ENCODE data around the gene PRM1. TPM values are rescaled to one million over a fixed set of nuclear protein-coding genes. Genes with fewer than 3 reads are reported as not detected.
"Not testable (repeated sequence)": the region's sequence is repeated elsewhere in the genome, so short reads cannot be mapped to it uniquely, and the experiment has no call there.

PRM1 gene
- total RNA-seq, 2 experiments from 2014 or later, result not detected

- ChIA-PET POLR2A (no interaction called here), CTCF (interaction anchor here (4.6 kb wide), 1 partner anchor 10 kb away, joined by 28 read pairs; no protein-coding TSS in a partner anchor)
- Mint-ChIP-seq H3K4me1 (peaks cover 58% of the 10 kb centered on the region), H3K9me3 (no peaks in the 10 kb centered on the region), H3K36me3 (ENCODE audit: low read depth) (no peaks in the 10 kb centered on the region), H3K4me3 (no peak overlapping the region), H3K27ac (no peak overlapping the region), H3K27me3 (no peaks in the 10 kb centered on the region)
- DNase-seq, result no peak
Measured at GRCh38 chr16:11300560-11300892, 19.4 kb upstream of the PRM1 start.

- DNase-seq, result no peak
- peaks cover 63% of the 10 kb centered on the region for H3K4me1 Mint-ChIP-seq
- POLR2A ChIA-PET, result no interaction called here
- H3K27me3 Mint-ChIP-seq, result no peaks in the 10 kb centered on the region
- H3K9me3 Mint-ChIP-seq, result no peaks in the 10 kb centered on the region
- CTCF ChIA-PET, result interaction anchor here (4.6 kb wide), 1 partner anchor 10 kb away, joined by 28 read pairs; no protein-coding TSS in a partner anchor
- H3K36me3 Mint-ChIP-seq (ENCODE audit: low read depth), result no peaks in the 10 kb centered on the region
- no peak overlapping the region for H3K4me3 Mint-ChIP-seq
- H3K27ac Mint-ChIP-seq, result peak overlapping the region; percentile 54
Measured at GRCh38 chr16:11299865-11300559, 18.9 kb upstream of the PRM1 start.

- POLR2A ChIA-PET; H3K4me3 Mint-ChIP-seq; H3K27me3 Mint-ChIP-seq; H3K9me3 Mint-ChIP-seq; H3K36me3 Mint-ChIP-seq (ENCODE audit: low read depth): not testable (repeated sequence)
- DNase-seq, result peak; percentile 36
- H3K27ac Mint-ChIP-seq, result peak overlapping the region; percentile 71
- CTCF ChIA-PET, result interaction anchor here (0.9 to 4.6 kb wide), 5 partner anchors 11 to 420 kb away, joined by 3 to 28 read pairs (median 3); no protein-coding TSS in a partner anchor
- H3K4me1 Mint-ChIP-seq, result peaks cover 71% of the 10 kb centered on the region
Measured at GRCh38 chr16:11298950-11299547, 17.9 kb upstream of the PRM1 start.

- peaks cover 76% of the 10 kb centered on the region for H3K4me1 Mint-ChIP-seq
- CTCF ChIA-PET, result interaction anchor here (0.6 to 4.6 kb wide), 9 partner anchors 9 to 420 kb away, joined by 3 to 28 read pairs (median 4); no protein-coding TSS in a partner anchor
- H3K4me3 Mint-ChIP-seq, result peak overlapping the region; percentile 51
Measured at GRCh38 chr16:11298143-11298900, 17.2 kb upstream of the PRM1 start.

GRCh38 chr16:11297492-11298142 lies 16.5 kb upstream of the PRM1 start:
- peak overlapping the region; percentile 94 for H3K27ac Mint-ChIP-seq
- CTCF ChIA-PET, result interaction anchor here (0.7 to 4.6 kb wide), 9 partner anchors 9 to 334 kb away, joined by 3 to 28 read pairs (median 4); no protein-coding TSS in a partner anchor
- POLR2A ChIA-PET, result interaction anchor here (0.5 to 1.2 kb wide), 2 partner anchors 11 to 16 kb away, joined by 3 to 10 read pairs; no protein-coding TSS in a partner anchor
- H3K36me3 Mint-ChIP-seq (ENCODE audit: low read depth), result no peaks in the 10 kb centered on the region
- H3K4me1 Mint-ChIP-seq, result peaks cover 77% of the 10 kb centered on the region
- peak overlapping the region; percentile 51 for H3K4me3 Mint-ChIP-seq
- DNase-seq, result peak; percentile 90
- no peaks in the 10 kb centered on the region for H3K9me3 Mint-ChIP-seq
- peaks cover 2% of the 10 kb centered on the region for H3K27me3 Mint-ChIP-seq

More at GRCh38 chr16:11298143-11298900, 17.2 kb upstream of the PRM1 start:
- DNase-seq, result no peak
- Mint-ChIP-seq H3K9me3 (no peaks in the 10 kb centered on the region), H3K27ac (peak overlapping the region; percentile 94), H3K27me3 (peaks cover 2% of the 10 kb centered on the region), H3K36me3 (ENCODE audit: low read depth) (no peaks in the 10 kb centered on the region)
- POLR2A ChIA-PET, result interaction anchor here (1.2 kb wide), 1 partner anchor 11 kb away, joined by 3 read pairs; no protein-coding TSS in a partner anchor

GRCh38 chr16:11296706-11297491 lies 15.8 kb upstream of the PRM1 start:
- Mint-ChIP-seq H3K36me3 (ENCODE audit: low read depth) (no peaks in the 10 kb centered on the region), H3K9me3 (no peaks in the 10 kb centered on the region), H3K4me1 (peaks cover 72% of the 10 kb centered on the region), H3K27me3 (peaks cover 2% of the 10 kb centered on the region), H3K4me3 (peak overlapping the region; percentile 51), H3K27ac (peak overlapping the region; percentile 94)
- ChIA-PET CTCF (interaction anchor here (1.0 to 4.6 kb wide), 6 partner anchors 13 to 333 kb away, joined by 3 to 28 read pairs (median 4); no protein-coding TSS in a partner anchor), POLR2A (interaction anchor here (0.5 kb wide), 1 partner anchor 16 kb away, joined by 10 read pairs; no protein-coding TSS in a partner anchor)
- peak; percentile 19 for DNase-seq

- POLR2A ChIA-PET, result no interaction called here
Measured at GRCh38 chr16:11296351-11296705, 15.2 kb upstream of the PRM1 start.

GRCh38 chr16:11295672-11296071 lies 14.5 kb upstream of the PRM1 start:
- H3K27ac Mint-ChIP-seq, result peak overlapping the region; percentile 94
- H3K27me3 Mint-ChIP-seq, result peaks cover 2% of the 10 kb centered on the region
- peaks cover 69% of the 10 kb centered on the region for H3K4me1 Mint-ChIP-seq
- H3K4me3 Mint-ChIP-seq, result no peak overlapping the region
- ChIA-PET POLR2A (no interaction called here), CTCF (no interaction called here)
- H3K36me3 Mint-ChIP-seq (ENCODE audit: low read depth), result no peaks in the 10 kb centered on the region
- no peak for DNase-seq
- no peaks in the 10 kb centered on the region for H3K9me3 Mint-ChIP-seq

More at GRCh38 chr16:11296351-11296705, 15.2 kb upstream of the PRM1 start:
- CTCF ChIA-PET, result interaction anchor here (1.5 to 4.6 kb wide), 4 partner anchors 14 to 333 kb away, joined by 3 to 28 read pairs (median 12); no protein-coding TSS in a partner anchor
- H3K4me3 Mint-ChIP-seq, result no peak overlapping the region
- H3K4me1 Mint-ChIP-seq, result peaks cover 71% of the 10 kb centered on the region
- H3K9me3 Mint-ChIP-seq, result no peaks in the 10 kb centered on the region
- DNase-seq, result no peak
- peak overlapping the region; percentile 94 for H3K27ac Mint-ChIP-seq
- H3K36me3 Mint-ChIP-seq (ENCODE audit: low read depth), result no peaks in the 10 kb centered on the region
- H3K27me3 Mint-ChIP-seq, result peaks cover 2% of the 10 kb centered on the region

- Mint-ChIP-seq H3K27ac (no peak overlapping the region), H3K9me3 (no peaks in the 10 kb centered on the region), H3K36me3 (ENCODE audit: low read depth) (peaks cover 2% of the 10 kb centered on the region), H3K27me3 (peaks cover 11% of the 10 kb centered on the region), H3K4me3 (no peak overlapping the region), H3K4me1 (peaks cover 51% of the 10 kb centered on the region)
- DNase-seq, result no peak
- ChIA-PET POLR2A (no interaction called here), CTCF (interaction anchor here (0.6 to 1.1 kb wide), 4 partner anchors 29 to 114 kb away, joined by 3 to 5 read pairs (median 4); no protein-coding TSS in a partner anchor)
Measured at GRCh38 chr16:11292076-11292748, 11.1 kb upstream of the PRM1 start.

- H3K27ac Mint-ChIP-seq, result no peak overlapping the region
- peaks cover 43% of the 10 kb centered on the region for H3K4me1 Mint-ChIP-seq
- ChIA-PET POLR2A (no interaction called here), CTCF (no interaction called here)
- peaks cover 11% of the 10 kb centered on the region for H3K27me3 Mint-ChIP-seq
- H3K4me3 Mint-ChIP-seq, result no peak overlapping the region
- H3K36me3 Mint-ChIP-seq (ENCODE audit: low read depth), result peaks cover 2% of the 10 kb centered on the region
- no peaks in the 10 kb centered on the region for H3K9me3 Mint-ChIP-seq
- DNase-seq, result no peak
Measured at GRCh38 chr16:11291091-11291703, 10.1 kb upstream of the PRM1 start.
